Neural progenitor cell (in vitro differentiated cells): ENCODE measurements around the gene DCC. TPM values are rescaled to one million over a fixed set of nuclear protein-coding genes. Genes with fewer than 3 reads are reported as not detected.

Source experiments
- DNase-seq: peaks from one replicate; pipeline ENCODE4 v3.0.0-alpha.2; 2016; ENCODE audit warnings: low spot score
- H2AFZ ChIP-seq: fragments of 200-600 bp; sonication (generic); replicated peaks from 2 replicates; pipeline ENCODE4 v1.6.1; 2016; ENCODE audit warnings: antibody characterized with exemption
- H3F3A ChIP-seq: fragments of 200-600 bp; sonication (generic); 2 replicates; pipeline ENCODE4 v1.6.1; 2016; ENCODE audit warnings: antibody characterized with exemption, low read depth
- H3K27ac ChIP-seq: fragments of 200-600 bp; sonication (generic); 2 replicates; pipeline ENCODE4 v1.5.1; 2016; ENCODE audit warnings: mild to moderate bottlenecking
- H3K27me3 ChIP-seq: fragments of 200-600 bp; sonication (generic); 2 replicates; pipeline ENCODE4 v1.6.1; 2016; ENCODE audit warnings: mild to moderate bottlenecking, moderate library complexity
- H3K36me3 ChIP-seq: fragments of 200-600 bp; sonication (generic); 2 replicates; pipeline ENCODE4 v1.5.1; 2016
- H3K4me1 ChIP-seq: fragments of 200-600 bp; sonication (generic); 2 replicates; pipeline ENCODE4 v1.6.1; 2016; ENCODE audit warnings: mixed run types
- H3K4me2 ChIP-seq: fragments of 200-600 bp; sonication (generic); 2 replicates; pipeline ENCODE4 v1.6.1; 2016
- H3K4me3 ChIP-seq: fragments of 200-600 bp; sonication (generic); 2 replicates; pipeline ENCODE4 v1.5.1; 2016
- H3K79me2 ChIP-seq: fragments of 200-600 bp; sonication (generic); 2 replicates; pipeline ENCODE4 v1.6.1; 2016; ENCODE audit warnings: low read depth
- H3K9ac ChIP-seq: fragments of 200-600 bp; sonication (generic); 2 replicates; pipeline ENCODE4 v1.6.1; 2016
- H3K9me3 ChIP-seq: fragments of 200-600 bp; sonication (generic); 2 replicates; pipeline ENCODE4 v1.5.1; 2016; ENCODE audit warnings: low read depth
- H4K20me1 ChIP-seq: fragments of 200-600 bp; sonication (generic); 2 replicates; pipeline ENCODE4 v1.6.1; 2016; ENCODE audit warnings: low read depth
- H3K27ac Mint-ChIP-seq: 3 replicates; pipeline ENCODE4 v1.8.0; 2021; ENCODE audit warnings: mixed read lengths
- H3K27me3 Mint-ChIP-seq: 2 replicates; pipeline ENCODE4 v1.8.0; 2022; ENCODE audit warnings: low read depth, mild to moderate bottlenecking, inconsistent platforms, moderate library complexity, mixed read lengths; ENCODE audit not compliant: insufficient read depth
- H3K36me3 Mint-ChIP-seq: 3 replicates; pipeline ENCODE4 v1.8.0; 2021; ENCODE audit warnings: mixed read lengths
- H3K4me1 Mint-ChIP-seq: 3 replicates; pipeline ENCODE4 v1.8.0; 2021; ENCODE audit warnings: mixed read lengths
- H3K4me3 Mint-ChIP-seq: 3 replicates; pipeline ENCODE4 v1.8.0; 2021; ENCODE audit warnings: mild to moderate bottlenecking, moderate library complexity, mixed read lengths
- H3K9me3 Mint-ChIP-seq: 3 replicates; pipeline ENCODE4 v1.8.0; 2020; ENCODE audit warnings: mixed read lengths
- EZH2 ChIP-seq: fragments of 200-600 bp; sonication (generic); IDR thresholded peaks from 2 replicates; pipeline ENCODE4 v1.6.1; 2017; ENCODE audit warnings: antibody characterized with exemption, mild to moderate bottlenecking, moderate library complexity
- EZH2phosphoT487 ChIP-seq: fragments of 200-600 bp; sonication (generic); IDR thresholded peaks from 2 replicates; pipeline ENCODE4 v1.6.1; 2017; ENCODE audit warnings: antibody characterized with exemption
- total RNA-seq: library from RNA; depleted of rRNA; stranded (reverse); fragments of >200 nt; gene quantifications from 2 replicates; pipeline ENCODE4 v1.2.3, GENCODE V29; 2015; ENCODE audit warnings: low replicate concordance
- TF ChIP-seq, protein P1 (sequence below): fragments of 200-600 bp; sonication (generic); IDR thresholded peaks from 2 replicates; pipeline ENCODE4 v1.5.1; 2017; ENCODE audit warnings: antibody characterized with exemption, mild to moderate bottlenecking

DCC gene
- total RNA-seq, 1 donor from 2014 or later = 0.41 TPM

DNA sequence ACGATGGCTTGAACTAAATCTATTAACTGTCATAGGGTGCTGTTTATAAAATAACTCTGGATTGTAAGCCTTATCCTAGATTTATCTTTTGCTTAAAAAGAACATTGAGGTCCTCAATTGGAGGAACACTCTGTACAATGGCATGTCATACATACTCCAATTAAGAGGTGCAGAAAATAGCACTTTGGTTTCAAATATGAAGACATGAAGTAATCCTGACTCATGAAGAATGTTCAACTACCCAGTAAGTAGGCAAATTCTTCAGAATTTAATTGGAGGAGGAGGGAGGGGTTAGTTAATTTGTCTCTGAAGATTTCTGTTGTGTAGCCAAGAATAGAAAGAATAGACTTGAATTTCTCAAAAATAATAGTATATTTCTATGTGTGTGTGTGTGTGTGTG lies 36.1 kb downstream of the DCC start:
- no peaks in the 10 kb centered on the region for H3K79me2 ChIP-seq
- no peak overlapping the region for H3K27ac ChIP-seq
- H3K4me1 ChIP-seq = no peaks in the 10 kb centered on the region
- Mint-ChIP-seq H3K4me3 (no peak overlapping the region), H3K27ac (no peak overlapping the region), H3K27me3 (no peaks in the 10 kb centered on the region), H3K4me1 (no peaks in the 10 kb centered on the region), H3K9me3 (no peaks in the 10 kb centered on the region), H3K36me3 (peaks cover 6% of the 10 kb centered on the region)
- no peaks in the 10 kb centered on the region for H3F3A ChIP-seq
- H3K9me3 ChIP-seq = no peaks in the 10 kb centered on the region
- H3K4me2 ChIP-seq = no peak overlapping the region
- H4K20me1 ChIP-seq = no peaks in the 10 kb centered on the region
- no peak overlapping the region for H3K4me3 ChIP-seq
- H3K27me3 ChIP-seq = no peaks in the 10 kb centered on the region
- no peak for DNase-seq
- H3K9ac ChIP-seq = no peak overlapping the region
- no peak overlapping the region for H2AFZ ChIP-seq
- TF ChIP-seq, protein P1, sequence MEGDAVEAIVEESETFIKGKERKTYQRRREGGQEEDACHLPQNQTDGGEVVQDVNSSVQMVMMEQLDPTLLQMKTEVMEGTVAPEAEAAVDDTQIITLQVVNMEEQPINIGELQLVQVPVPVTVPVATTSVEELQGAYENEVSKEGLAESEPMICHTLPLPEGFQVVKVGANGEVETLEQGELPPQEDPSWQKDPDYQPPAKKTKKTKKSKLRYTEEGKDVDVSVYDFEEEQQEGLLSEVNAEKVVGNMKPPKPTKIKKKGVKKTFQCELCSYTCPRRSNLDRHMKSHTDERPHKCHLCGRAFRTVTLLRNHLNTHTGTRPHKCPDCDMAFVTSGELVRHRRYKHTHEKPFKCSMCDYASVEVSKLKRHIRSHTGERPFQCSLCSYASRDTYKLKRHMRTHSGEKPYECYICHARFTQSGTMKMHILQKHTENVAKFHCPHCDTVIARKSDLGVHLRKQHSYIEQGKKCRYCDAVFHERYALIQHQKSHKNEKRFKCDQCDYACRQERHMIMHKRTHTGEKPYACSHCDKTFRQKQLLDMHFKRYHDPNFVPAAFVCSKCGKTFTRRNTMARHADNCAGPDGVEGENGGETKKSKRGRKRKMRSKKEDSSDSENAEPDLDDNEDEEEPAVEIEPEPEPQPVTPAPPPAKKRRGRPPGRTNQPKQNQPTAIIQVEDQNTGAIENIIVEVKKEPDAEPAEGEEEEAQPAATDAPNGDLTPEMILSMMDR = no peak
- TF ChIP-seq EZH2 (no peak), EZH2phosphoT487 (no peak)
- H3K36me3 ChIP-seq = no peaks in the 10 kb centered on the region

DNA sequence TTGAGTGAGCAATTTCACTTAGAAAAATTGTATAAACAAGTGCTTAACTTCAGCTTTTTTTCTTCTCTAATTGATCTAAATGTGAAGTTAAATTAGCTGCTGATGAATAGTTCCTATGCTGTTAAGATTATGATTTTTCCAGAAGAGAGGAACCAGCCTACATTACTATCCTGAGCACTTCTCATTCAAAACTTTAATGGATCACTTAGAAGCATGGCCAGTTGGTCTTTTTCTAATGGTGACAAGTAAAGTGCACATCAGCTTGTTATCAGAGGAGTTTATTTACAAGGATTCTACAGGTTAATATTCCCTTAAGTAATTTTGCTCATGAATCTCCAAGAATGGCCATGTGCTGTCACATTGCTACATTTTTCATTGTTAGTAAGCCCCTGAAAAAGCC lies 37.1 kb downstream of the DCC start:
- no peaks in the 10 kb centered on the region for H3F3A ChIP-seq
- no peaks in the 10 kb centered on the region for H3K4me1 ChIP-seq
- H3K9ac ChIP-seq = no peak overlapping the region
- no peak overlapping the region for H3K4me3 Mint-ChIP-seq
- H3K4me3 ChIP-seq = no peak overlapping the region
- TF ChIP-seq EZH2phosphoT487 (no peak), EZH2 (no peak)
- TF ChIP-seq, protein P1 = no peak
- H3K9me3 Mint-ChIP-seq = no peaks in the 10 kb centered on the region
- H3K27ac Mint-ChIP-seq = no peak overlapping the region
- no peaks in the 10 kb centered on the region for H3K27me3 Mint-ChIP-seq
- H3K4me1 Mint-ChIP-seq = no peaks in the 10 kb centered on the region
- no peak overlapping the region for H2AFZ ChIP-seq
- no peaks in the 10 kb centered on the region for H3K36me3 ChIP-seq
- no peak for DNase-seq
- H4K20me1 ChIP-seq = no peaks in the 10 kb centered on the region
- no peaks in the 10 kb centered on the region for H3K79me2 ChIP-seq
- H3K4me2 ChIP-seq = no peak overlapping the region
- H3K27ac ChIP-seq = no peak overlapping the region
- no peaks in the 10 kb centered on the region for H3K27me3 ChIP-seq
- peaks cover 3% of the 10 kb centered on the region for H3K36me3 Mint-ChIP-seq
- H3K9me3 ChIP-seq = no peaks in the 10 kb centered on the region

DNA sequence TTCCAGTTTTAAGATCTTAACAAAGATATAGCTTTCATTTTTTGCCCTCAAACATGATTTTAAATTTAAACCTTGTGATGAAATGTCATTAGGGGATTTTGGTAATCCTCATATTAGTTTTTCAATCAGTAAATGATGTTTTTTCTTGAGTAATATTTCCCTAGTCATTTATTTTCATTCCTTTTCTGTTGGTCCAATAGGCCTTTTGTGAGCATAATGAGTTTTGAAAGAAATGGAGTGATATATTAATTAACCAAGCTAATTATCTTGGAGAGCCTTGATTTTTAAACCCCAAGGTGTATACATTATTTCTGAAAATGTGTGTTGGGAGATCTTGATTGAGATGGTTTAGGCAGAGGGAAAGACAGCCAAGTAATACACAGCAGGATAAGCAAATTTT lies 46.3 kb downstream of the DCC start:
- no peaks in the 10 kb centered on the region for H3K9me3 ChIP-seq

More for the DNA sequence above, 46.3 kb downstream of the DCC start:
- no peak overlapping the region for H3K9ac ChIP-seq
- Mint-ChIP-seq H3K4me3 (no peak overlapping the region), H3K27ac (no peak overlapping the region), H3K27me3 (no peaks in the 10 kb centered on the region), H3K36me3 (no peaks in the 10 kb centered on the region), H3K4me1 (peaks cover 4% of the 10 kb centered on the region), H3K9me3 (no peaks in the 10 kb centered on the region)
- no peaks in the 10 kb centered on the region for H3F3A ChIP-seq
- H3K79me2 ChIP-seq = no peaks in the 10 kb centered on the region
- H3K27me3 ChIP-seq = no peaks in the 10 kb centered on the region
- H3K4me1 ChIP-seq = no peaks in the 10 kb centered on the region
- H2AFZ ChIP-seq = no peak overlapping the region
- TF ChIP-seq EZH2phosphoT487 = no peak
- TF ChIP-seq, protein P1 = no peak
- TF ChIP-seq EZH2 = no peak
- H3K4me2 ChIP-seq = no peak overlapping the region
- no peak overlapping the region for H3K27ac ChIP-seq
- no peaks in the 10 kb centered on the region for H4K20me1 ChIP-seq
- no peaks in the 10 kb centered on the region for H3K36me3 ChIP-seq
- no peak for DNase-seq
- no peak overlapping the region for H3K4me3 ChIP-seq
